ENCODE results near the gene MBNL3.

- TF ChIP-seq EZH2 (IDR thresholded peaks at IDR 0.05) (no peak), POLR2AphosphoS5 (IDR thresholded peaks at IDR 0.05; ENCODE audit: borderline replicate concordance, low read depth, low read length) (no peak)
Observed at GRCh38 chrX:132384301-132384700, 104.5 kb downstream of the MBNL3 start.
